SK-N-MC (cell line): ENCODE results near the gene ANKRD10.

Experiments used
- DNase-seq: peaks from one replicate; pipeline ENCODE4 v3.0.0-alpha.2; 2011; ENCODE audit warnings: low read depth, low spot score
- H3K27ac ChIP-seq: fragments of 200-600 bp; sonication (generic); 2 replicates; pipeline ENCODE4 v1.5.1; 2016; ENCODE audit warnings: mixed run types
- H3K36me3 ChIP-seq: fragments of 200-600 bp; sonication (generic); 2 replicates; pipeline ENCODE4 v1.6.1; 2017; ENCODE audit warnings: antibody characterized with exemption, low read length, mixed read lengths; ENCODE audit not compliant: insufficient read depth
- H3K4me3 ChIP-seq: fragments of 200-600 bp; sonication (generic); 2 replicates; pipeline ENCODE4 v1.5.1; 2016
- H3K9ac ChIP-seq: fragments of 200-600 bp; sonication (generic); 2 replicates; pipeline ENCODE4 v1.8.0; 2017; ENCODE audit warnings: mixed run types, mixed read lengths; ENCODE audit not compliant: insufficient read length
- H3K9me3 ChIP-seq: fragments of 200-600 bp; sonication (generic); 2 replicates; pipeline ENCODE4 v1.6.1; 2017; ENCODE audit warnings: low read depth, mild to moderate bottlenecking, antibody characterized with exemption, low read length, moderate library complexity, mixed read lengths
- EZH2 ChIP-seq: fragments of 200-600 bp; sonication (generic); IDR thresholded peaks from one replicate; pipeline ENCODE4 v1.6.1; 2017; ENCODE audit warnings: antibody characterized with exemption
- FOXP2 ChIP-seq: optimal IDR thresholded peaks from 2 replicates; pipeline ENCODE3; 2011; ENCODE audit warnings: mild to moderate bottlenecking, moderate library complexity; ENCODE audit not compliant: insufficient read depth; ENCODE audit errors: extremely low read length, control extremely low read depth
- POLR2AphosphoS5 ChIP-seq: IDR thresholded peaks from 2 replicates; pipeline ENCODE4 v1.6.1; 2012; ENCODE audit warnings: mild to moderate bottlenecking, low read depth, low read length, borderline replicate concordance

ANKRD10 gene

GRCh38 chr13:110867380-110867779 lies 47.5 kb downstream of the ANKRD10 start:
- no peak overlapping the region for H3K27ac ChIP-seq
- no peak for DNase-seq
- TF ChIP-seq FOXP2 (no peak), EZH2 (no peak), POLR2AphosphoS5 (no peak)
- H3K4me3 ChIP-seq, result no peak overlapping the region
- no peak overlapping the region for H3K9ac ChIP-seq
- no peaks in the 10 kb centered on the region for H3K36me3 ChIP-seq
- no peaks in the 10 kb centered on the region for H3K9me3 ChIP-seq

DNA sequence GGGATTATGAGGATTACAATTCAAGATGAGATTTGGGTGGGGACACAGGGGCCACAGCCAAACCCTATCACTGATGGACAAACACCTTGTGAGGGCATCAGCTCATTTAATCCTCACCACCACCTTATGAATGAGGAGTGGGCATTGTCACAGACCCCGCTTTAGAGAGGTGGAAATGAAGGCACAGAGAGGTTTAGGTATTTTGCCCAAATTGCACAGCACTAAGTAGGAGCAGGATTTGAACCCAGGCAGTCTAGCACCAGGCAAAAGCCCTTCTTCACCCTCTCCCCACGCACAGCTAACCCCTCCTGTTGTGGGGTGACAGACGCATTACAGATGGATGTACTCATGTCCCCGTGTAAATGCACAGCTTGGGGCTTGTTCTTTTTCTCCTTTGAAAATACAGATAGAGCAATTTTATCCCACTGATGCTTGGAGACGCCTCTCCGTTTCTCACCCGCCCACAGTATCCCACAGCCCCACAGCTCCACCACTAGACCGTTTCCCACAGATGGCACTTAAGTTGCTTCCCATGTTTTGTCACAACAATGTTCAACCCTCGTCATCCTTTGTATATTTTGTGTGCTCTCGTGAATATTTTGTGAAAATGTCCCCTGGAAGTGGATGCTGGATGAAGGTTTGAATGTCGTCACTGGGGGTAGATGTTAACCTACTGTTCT lies 48.2 kb downstream of the ANKRD10 start:
- DNase-seq, result no peak

DNA sequence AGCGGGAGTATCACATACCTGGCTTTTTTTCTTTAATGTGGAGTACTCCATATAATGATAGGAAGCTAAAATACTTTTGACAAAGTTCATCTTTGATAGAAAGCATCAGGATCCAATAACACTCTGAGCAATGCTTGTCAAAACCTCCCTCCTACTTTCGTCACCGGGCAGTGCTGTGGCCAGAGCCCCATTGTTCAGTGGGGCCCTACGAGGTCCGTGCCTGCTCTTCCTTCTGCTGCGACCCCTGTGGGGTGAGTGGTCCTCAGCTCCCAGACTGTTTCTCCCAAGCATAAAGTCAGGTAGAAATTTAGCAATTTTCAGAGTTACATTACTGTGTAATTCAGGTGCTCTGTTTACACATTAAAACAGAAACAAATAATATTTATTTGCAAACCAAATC lies 51.2 kb downstream of the ANKRD10 start:
- TF ChIP-seq POLR2AphosphoS5 (no peak), EZH2 (no peak), FOXP2 (no peak)
- no peak overlapping the region for H3K27ac ChIP-seq
- H3K9ac ChIP-seq, result no peak overlapping the region
- no peaks in the 10 kb centered on the region for H3K9me3 ChIP-seq
- H3K36me3 ChIP-seq, result no peaks in the 10 kb centered on the region
- H3K4me3 ChIP-seq, result no peak overlapping the region
- no peak for DNase-seq

More for the DNA sequence above, 48.2 kb downstream of the ANKRD10 start:
- Histone ChIP-seq H3K9ac (no peak overlapping the region), H3K36me3 (no peaks in the 10 kb centered on the region), H3K9me3 (no peaks in the 10 kb centered on the region), H3K27ac (no peak overlapping the region), H3K4me3 (no peak overlapping the region)
- TF ChIP-seq POLR2AphosphoS5 (no peak), FOXP2 (no peak), EZH2 (no peak)

DNA sequence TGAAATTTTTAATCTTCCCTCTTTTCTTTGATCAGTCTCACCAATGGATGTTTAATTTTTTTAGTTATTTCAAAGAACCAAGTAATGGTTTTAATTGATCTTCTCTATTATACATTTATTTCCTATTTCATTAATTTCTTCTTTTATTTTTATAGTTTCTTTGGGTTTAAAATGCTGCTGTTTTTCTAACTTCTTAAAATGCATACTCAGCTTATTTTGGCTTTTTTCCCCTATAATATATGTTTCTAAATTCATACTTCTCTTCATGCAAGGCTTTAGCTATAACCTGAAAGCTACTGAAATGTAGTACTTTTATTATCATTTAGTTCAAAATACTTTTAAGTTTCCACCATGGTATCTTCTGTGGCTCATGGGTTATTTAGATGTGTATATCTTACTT lies 53.9 kb downstream of the ANKRD10 start:
- Histone ChIP-seq H3K9ac (no peak overlapping the region), H3K4me3 (no peak overlapping the region), H3K36me3 (no peaks in the 10 kb centered on the region), H3K9me3 (no peaks in the 10 kb centered on the region), H3K27ac (no peak overlapping the region)
- no peak for DNase-seq
- TF ChIP-seq POLR2AphosphoS5 (no peak), FOXP2 (no peak), EZH2 (no peak)

DNA sequence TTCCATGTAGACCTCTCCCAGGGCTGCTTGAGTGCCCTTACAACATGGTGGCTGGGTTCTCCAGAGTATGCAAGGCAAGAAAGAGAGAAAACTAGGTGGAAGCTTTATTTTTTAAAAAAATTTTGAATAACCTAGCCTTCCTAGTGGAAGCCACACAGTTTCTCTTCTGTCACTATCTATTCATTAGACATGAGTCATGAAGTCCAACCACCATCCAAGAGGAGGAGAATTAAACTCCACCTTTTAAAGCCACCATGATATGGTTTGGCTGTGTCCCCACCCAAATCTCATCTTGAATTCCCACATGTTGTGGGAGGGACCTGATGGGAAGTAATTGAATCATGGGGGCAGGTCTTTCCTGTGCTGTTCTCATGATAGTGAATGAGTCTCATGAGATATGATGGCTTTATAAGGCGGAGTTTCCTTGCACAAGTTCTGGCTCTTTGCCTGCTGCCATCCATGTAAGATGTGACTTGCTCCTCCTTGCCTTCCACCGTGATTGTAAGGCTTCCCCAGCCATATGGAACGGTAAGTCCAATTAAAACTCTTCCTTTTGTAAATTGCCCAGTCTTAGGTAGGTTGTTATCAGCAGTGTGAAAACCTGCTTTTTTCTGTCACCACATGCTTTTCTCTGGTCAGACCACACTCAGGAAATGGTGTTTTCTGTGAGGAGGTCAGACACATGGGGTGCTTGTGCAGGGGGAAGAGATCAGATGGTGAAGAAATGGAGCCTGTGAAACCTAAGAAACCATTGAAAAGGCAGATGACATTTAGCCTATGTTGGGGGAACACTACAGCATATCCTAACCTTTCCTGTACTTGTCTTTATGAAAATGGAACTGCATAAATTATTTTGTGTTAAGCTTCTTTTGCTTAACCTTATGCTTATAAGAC lies 57.7 kb downstream of the ANKRD10 start:
- Histone ChIP-seq H3K4me3 (no peak overlapping the region), H3K9me3 (no peaks in the 10 kb centered on the region), H3K27ac (no peak overlapping the region), H3K9ac (no peak overlapping the region), H3K36me3 (no peaks in the 10 kb centered on the region)
- TF ChIP-seq EZH2, result no peak
- TF ChIP-seq POLR2AphosphoS5, result no peak
- no peak for TF ChIP-seq FOXP2
- no peak for DNase-seq

GRCh38 chr13:110855363-110855762 lies 59.5 kb downstream of the ANKRD10 start:
- Histone ChIP-seq H3K4me3 (no peak overlapping the region), H3K9ac (no peak overlapping the region), H3K36me3 (no peaks in the 10 kb centered on the region), H3K27ac (no peak overlapping the region), H3K9me3 (no peaks in the 10 kb centered on the region)
- no peak for DNase-seq
- TF ChIP-seq FOXP2 (no peak), EZH2 (no peak), POLR2AphosphoS5 (no peak)

GRCh38 chr13:110854866-110855265 lies 60.0 kb downstream of the ANKRD10 start:
- H3K9ac ChIP-seq, result no peak overlapping the region
- H3K27ac ChIP-seq, result no peak overlapping the region
- H3K9me3 ChIP-seq, result no peaks in the 10 kb centered on the region
- H3K36me3 ChIP-seq, result no peaks in the 10 kb centered on the region
- no peak for DNase-seq
- no peak for TF ChIP-seq EZH2
- no peak for TF ChIP-seq FOXP2
- no peak for TF ChIP-seq POLR2AphosphoS5
- no peak overlapping the region for H3K4me3 ChIP-seq

- TF ChIP-seq POLR2AphosphoS5 (no peak), EZH2 (no peak), FOXP2 (no peak)
- Histone ChIP-seq H3K27ac (no peak overlapping the region), H3K9ac (no peak overlapping the region), H3K9me3 (no peaks in the 10 kb centered on the region), H3K4me3 (no peak overlapping the region), H3K36me3 (no peaks in the 10 kb centered on the region)
- DNase-seq, result no peak
These were observed 61.6 kb downstream of the ANKRD10 start for GRCh38 chr13:110853235-110853721.

- no peak overlapping the region for H3K27ac ChIP-seq
- no peaks in the 10 kb centered on the region for H3K9me3 ChIP-seq
- H3K9ac ChIP-seq, result no peak overlapping the region
- TF ChIP-seq POLR2AphosphoS5 (no peak), FOXP2 (no peak), EZH2 (no peak)
- no peaks in the 10 kb centered on the region for H3K36me3 ChIP-seq
- no peak for DNase-seq
- H3K4me3 ChIP-seq, result no peak overlapping the region
These were observed 64.0 kb downstream of the ANKRD10 start for GRCh38 chr13:110850840-110851239.
